ENCODE measurements around the gene SLC2A2.

Gene SLC2A2

GRCh38 chr3:170961616-170962400, 64.7 kb downstream of the SLC2A2 start:
- Histone ChIP-seq H3K36me3 (no peaks in the 10 kb centered on the region), H3K4me3 (ENCODE audit: low read depth in 1 of 2, low read length in 1 of 2) (no peak overlapping the region), H3K27ac (no peak overlapping the region), H3K4me1 (ENCODE audit: control insufficient read depth in 1 of 2, insufficient read depth in 1 of 2, low read depth in 1 of 2, low read length in 1 of 2) (no peaks in the 10 kb centered on the region), H3K27me3 (no peaks in the 10 kb centered on the region), H3K9me3 (no peaks in the 10 kb centered on the region)
- no peak for TF ChIP-seq CTCF (IDR thresholded peaks at IDR 0.05)

GRCh38 chr3:170959457-170959856, 67.1 kb downstream of the SLC2A2 start:
- Histone ChIP-seq H3K9me3 (no peaks in the 10 kb centered on the region), H3K4me3 (ENCODE audit: low read depth in 1 of 2, low read length in 1 of 2) (no peak overlapping the region), H3K4me1 (ENCODE audit: control insufficient read depth in 1 of 2, insufficient read depth in 1 of 2, low read depth in 1 of 2, low read length in 1 of 2) (no peaks in the 10 kb centered on the region), H3K27me3 (no peaks in the 10 kb centered on the region), H3K36me3 (no peaks in the 10 kb centered on the region), H3K27ac (no peak overlapping the region)
- no peak for TF ChIP-seq CTCF (IDR thresholded peaks at IDR 0.05)

- no peak for TF ChIP-seq CTCF (IDR thresholded peaks at IDR 0.05)
Measured at GRCh38 chr3:170956647-170957046, 69.9 kb downstream of the SLC2A2 start.

GRCh38 chr3:170953736-170954135, 72.8 kb downstream of the SLC2A2 start:
- no peak for TF ChIP-seq CTCF (IDR thresholded peaks at IDR 0.05)
- Histone ChIP-seq H3K9me3 (no peaks in the 10 kb centered on the region), H3K4me1 (ENCODE audit: control insufficient read depth in 1 of 2, insufficient read depth in 1 of 2, low read depth in 1 of 2, low read length in 1 of 2) (no peaks in the 10 kb centered on the region), H3K4me3 (ENCODE audit: low read depth in 1 of 2, low read length in 1 of 2) (no peak overlapping the region), H3K36me3 (no peaks in the 10 kb centered on the region), H3K27me3 (no peaks in the 10 kb centered on the region), H3K27ac (no peak overlapping the region)

More at GRCh38 chr3:170956647-170957046, 69.9 kb downstream of the SLC2A2 start:
- Histone ChIP-seq H3K4me1 (ENCODE audit: control insufficient read depth in 1 of 2, insufficient read depth in 1 of 2, low read depth in 1 of 2, low read length in 1 of 2) (no peaks in the 10 kb centered on the region), H3K36me3 (no peaks in the 10 kb centered on the region), H3K4me3 (ENCODE audit: low read depth in 1 of 2, low read length in 1 of 2) (no peak overlapping the region), H3K27me3 (no peaks in the 10 kb centered on the region), H3K9me3 (no peaks in the 10 kb centered on the region), H3K27ac (no peak overlapping the region)

- H3K27me3 ChIP-seq: no peaks in the 10 kb centered on the region
- no peak overlapping the region for H3K4me3 ChIP-seq (ENCODE audit: low read depth in 1 of 2, low read length in 1 of 2)
- TF ChIP-seq CTCF (IDR thresholded peaks at IDR 0.05): no peak
- H3K4me1 ChIP-seq (ENCODE audit: control insufficient read depth in 1 of 2, insufficient read depth in 1 of 2, low read depth in 1 of 2, low read length in 1 of 2): no peaks in the 10 kb centered on the region
- H3K9me3 ChIP-seq: no peaks in the 10 kb centered on the region
- no peaks in the 10 kb centered on the region for H3K36me3 ChIP-seq
- H3K27ac ChIP-seq: no peak overlapping the region
Measured at GRCh38 chr3:170953229-170953628, 73.3 kb downstream of the SLC2A2 start.

Measured in neutrophil (primary cell).